WTC11 (cell line): ENCODE data around the gene SPEN. TPM values are rescaled to one million over a fixed set of nuclear protein-coding genes. Genes with fewer than 3 reads are reported as not detected.

Experiments
- ATAC-seq: fragments of 200-7000 bp; cut with Tn5 transposase; 2 replicates; pipeline ENCODE4 v1.10.0; 2021; ENCODE audit warnings: mild to moderate bottlenecking, moderate library complexity
- CTCF ChIA-PET: fragments of 300-600 bp; sonication (Branson Sonifier 250); formaldehyde crosslinking; loops from one replicate; lab custom pipeline; 2021; ENCODE audit warnings: antibody characterized with exemption; lab: Charles Lee
- POLR2A ChIA-PET: fragments of 350-600 bp; sonication (Branson Sonifier 250); formaldehyde crosslinking; loops from one replicate; lab custom pipeline; 2021; ENCODE audit warnings: antibody characterized with exemption; lab: Charles Lee
- DNase-seq: peaks from one replicate; pipeline ENCODE4 v3.0.0; 2021; ENCODE audit warnings: low spot score
- H3K27ac Mint-ChIP-seq: 2 replicates; pipeline ENCODE4 v1.8.0; 2021; ENCODE audit warnings: mixed read lengths
- H3K27me3 Mint-ChIP-seq: 2 replicates; pipeline ENCODE4 v1.8.0; 2021; ENCODE audit warnings: low read depth, mild to moderate bottlenecking, moderate library complexity, mixed read lengths
- H3K36me3 Mint-ChIP-seq: 2 replicates; pipeline ENCODE4 v1.8.0; 2021; ENCODE audit warnings: mixed read lengths
- H3K4me1 Mint-ChIP-seq: 2 replicates; pipeline ENCODE4 v1.8.0; 2022; ENCODE audit warnings: mixed read lengths
- H3K4me3 Mint-ChIP-seq: 2 replicates; pipeline ENCODE4 v1.8.0; 2021; ENCODE audit warnings: mild to moderate bottlenecking, moderate library complexity, mixed read lengths
- H3K9me3 Mint-ChIP-seq: 2 replicates; pipeline ENCODE4 v1.8.0; 2021; ENCODE audit warnings: mixed read lengths
- ATF2 ChIP-seq: sonication (generic); formaldehyde crosslinking; IDR thresholded peaks from 2 replicates; pipeline ENCODE4 v1.8.1; 2022; ENCODE audit warnings: low read depth, missing genetic modification reagents, borderline replicate concordance
- ERG ChIP-seq: fragments of 250-450 bp; sonication (Bioruptor Pico); IDR thresholded peaks from 2 replicates; pipeline ENCODE4 v1.8.0; 2021; ENCODE audit warnings: mild to moderate bottlenecking
- FOXJ3 ChIP-seq: sonication (generic); formaldehyde crosslinking; IDR thresholded peaks from 2 replicates; pipeline ENCODE4 v1.9.0; 2021; ENCODE audit warnings: missing genetic modification reagents, mild to moderate bottlenecking, borderline replicate concordance
- GABPB1 ChIP-seq: sonication (generic); formaldehyde crosslinking; IDR thresholded peaks from 2 replicates; pipeline ENCODE4 v1.8.1; 2023; ENCODE audit warnings: mild to moderate bottlenecking, missing genetic modification reagents
- IRF2 ChIP-seq: sonication (generic); formaldehyde crosslinking; IDR thresholded peaks from 2 replicates; pipeline ENCODE4 v1.8.0; 2022; ENCODE audit warnings: low read depth, missing genetic modification reagents, borderline replicate concordance
- JUN ChIP-seq: sonication (generic); formaldehyde crosslinking; IDR thresholded peaks from 2 replicates; pipeline ENCODE4 v1.8.0; 2023; ENCODE audit warnings: mild to moderate bottlenecking, missing genetic modification reagents
- KAT7 ChIP-seq: sonication (generic); formaldehyde crosslinking; IDR thresholded peaks from 2 replicates; pipeline ENCODE4 v1.8.1; 2023; ENCODE audit warnings: missing genetic modification reagents, mild to moderate bottlenecking, borderline replicate concordance
- MXD4 ChIP-seq: fragments of 250-450 bp; sonication (Bioruptor Pico); IDR thresholded peaks from 2 replicates; pipeline ENCODE4 v1.8.0; 2021; ENCODE audit warnings: mild to moderate bottlenecking, moderate library complexity, borderline replicate concordance
- NFE2L1 ChIP-seq: sonication (generic); formaldehyde crosslinking; IDR thresholded peaks from 2 replicates; pipeline ENCODE4 v1.8.1; 2023; ENCODE audit warnings: missing genetic modification reagents
- SMAD3 ChIP-seq: sonication (generic); formaldehyde crosslinking; IDR thresholded peaks from 2 replicates; pipeline ENCODE4 v1.8.0; 2022; ENCODE audit warnings: missing genetic modification reagents, mild to moderate bottlenecking, borderline replicate concordance
- SP1 ChIP-seq: sonication (generic); formaldehyde crosslinking; conservative IDR thresholded peaks from 2 replicates; pipeline ENCODE4 v1.8.1; 2022; ENCODE audit warnings: missing genetic modification reagents
- TEAD1 ChIP-seq: sonication (generic); formaldehyde crosslinking; IDR thresholded peaks from 2 replicates; pipeline ENCODE4 v1.8.0; 2022; ENCODE audit warnings: mild to moderate bottlenecking, missing genetic modification reagents
- ZNF263 ChIP-seq: sonication (generic); formaldehyde crosslinking; IDR thresholded peaks from 2 replicates; pipeline ENCODE4 v1.8.1; 2022; ENCODE audit warnings: low read depth, mild to moderate bottlenecking, moderate library complexity, missing genetic modification reagents
- ZNF396 ChIP-seq: fragments of 250-450 bp; sonication (Bioruptor Pico); IDR thresholded peaks from 2 replicates; pipeline ENCODE4 v1.8.0; 2021; ENCODE audit warnings: mild to moderate bottlenecking, moderate library complexity, borderline replicate concordance
- ZNF423 ChIP-seq: fragments of 250-450 bp; sonication (Bioruptor Pico); IDR thresholded peaks from 2 replicates; pipeline ENCODE4 v2.1.2; 2022; ENCODE audit warnings: mild to moderate bottlenecking, moderate library complexity
- total RNA-seq: library from RNA; stranded (reverse); gene quantifications from 3 replicates; pipeline ENCODE4 v1.2.3, GENCODE V29; 2021
- TF ChIP-seq, protein P1 (sequence below): sonication (generic); formaldehyde crosslinking; conservative IDR thresholded peaks from 2 replicates; pipeline ENCODE4 v1.8.1; 2023; ENCODE audit warnings: mild to moderate bottlenecking, low read depth, missing genetic modification reagents, moderate library complexity
- TF ChIP-seq, protein P2 (sequence below): sonication (generic); formaldehyde crosslinking; IDR thresholded peaks from 2 replicates; pipeline ENCODE4 v1.8.1; 2023; ENCODE audit warnings: mild to moderate bottlenecking, moderate library complexity, missing genetic modification reagents
- TF ChIP-seq, protein P3 (sequence below): fragments of 250-450 bp; sonication (Bioruptor Pico); IDR thresholded peaks from 2 replicates; pipeline ENCODE4 v1.9.0; 2021; ENCODE audit warnings: moderate library complexity, mild to moderate bottlenecking, inconsistent platforms, borderline replicate concordance
- TF ChIP-seq, protein P4 (sequence below): sonication (generic); formaldehyde crosslinking; IDR thresholded peaks from 2 replicates; pipeline ENCODE4 v1.8.1; 2022; ENCODE audit warnings: missing genetic modification reagents, borderline replicate concordance
- TF ChIP-seq, protein P5 (sequence below): fragments of 250-450 bp; sonication (Bioruptor Pico); IDR thresholded peaks from 2 replicates; pipeline ENCODE4 v1.9.0; 2021; ENCODE audit warnings: mild to moderate bottlenecking

Gene SPEN
- total RNA-seq, 1 experiment from 2014 or later = 48.8 TPM

GRCh38 chr1:15932612-15933011 lies 85.1 kb downstream of the SPEN start:
- Mint-ChIP-seq H3K27ac (no peak overlapping the region), H3K9me3 (no peaks in the 10 kb centered on the region), H3K4me3 (no peak overlapping the region), H3K36me3 (peaks cover 81% of the 10 kb centered on the region), H3K27me3 (no peaks in the 10 kb centered on the region), H3K4me1 (peaks cover 4% of the 10 kb centered on the region)
- DNase-seq (no peak), ATAC-seq (no peak)
- TF ChIP-seq, protein P1, sequence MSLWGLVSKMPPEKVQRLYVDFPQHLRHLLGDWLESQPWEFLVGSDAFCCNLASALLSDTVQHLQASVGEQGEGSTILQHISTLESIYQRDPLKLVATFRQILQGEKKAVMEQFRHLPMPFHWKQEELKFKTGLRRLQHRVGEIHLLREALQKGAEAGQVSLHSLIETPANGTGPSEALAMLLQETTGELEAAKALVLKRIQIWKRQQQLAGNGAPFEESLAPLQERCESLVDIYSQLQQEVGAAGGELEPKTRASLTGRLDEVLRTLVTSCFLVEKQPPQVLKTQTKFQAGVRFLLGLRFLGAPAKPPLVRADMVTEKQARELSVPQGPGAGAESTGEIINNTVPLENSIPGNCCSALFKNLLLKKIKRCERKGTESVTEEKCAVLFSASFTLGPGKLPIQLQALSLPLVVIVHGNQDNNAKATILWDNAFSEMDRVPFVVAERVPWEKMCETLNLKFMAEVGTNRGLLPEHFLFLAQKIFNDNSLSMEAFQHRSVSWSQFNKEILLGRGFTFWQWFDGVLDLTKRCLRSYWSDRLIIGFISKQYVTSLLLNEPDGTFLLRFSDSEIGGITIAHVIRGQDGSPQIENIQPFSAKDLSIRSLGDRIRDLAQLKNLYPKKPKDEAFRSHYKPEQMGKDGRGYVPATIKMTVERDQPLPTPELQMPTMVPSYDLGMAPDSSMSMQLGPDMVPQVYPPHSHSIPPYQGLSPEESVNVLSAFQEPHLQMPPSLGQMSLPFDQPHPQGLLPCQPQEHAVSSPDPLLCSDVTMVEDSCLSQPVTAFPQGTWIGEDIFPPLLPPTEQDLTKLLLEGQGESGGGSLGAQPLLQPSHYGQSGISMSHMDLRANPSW (CRISPR knock-in tag) = no peak
- TF ChIP-seq MXD4 (CRISPR knock-in tag) (no peak), SMAD3 (CRISPR knock-in tag) (no peak), ZNF423 (CRISPR knock-in tag) (no peak), SP1 (CRISPR knock-in tag) (no peak), GABPB1 (CRISPR knock-in tag) (no peak), ZNF263 (CRISPR knock-in tag) (no peak), ERG (CRISPR knock-in tag) (no peak), TEAD1 (CRISPR knock-in tag) (no peak), ZNF396 (CRISPR knock-in tag) (no peak), ATF2 (CRISPR knock-in tag) (no peak), FOXJ3 (CRISPR knock-in tag) (no peak), JUN (CRISPR knock-in tag) (no peak), IRF2 (CRISPR knock-in tag) (no peak), KAT7 (CRISPR knock-in tag) (no peak), NFE2L1 (no peak)
- TF ChIP-seq, protein P2, sequence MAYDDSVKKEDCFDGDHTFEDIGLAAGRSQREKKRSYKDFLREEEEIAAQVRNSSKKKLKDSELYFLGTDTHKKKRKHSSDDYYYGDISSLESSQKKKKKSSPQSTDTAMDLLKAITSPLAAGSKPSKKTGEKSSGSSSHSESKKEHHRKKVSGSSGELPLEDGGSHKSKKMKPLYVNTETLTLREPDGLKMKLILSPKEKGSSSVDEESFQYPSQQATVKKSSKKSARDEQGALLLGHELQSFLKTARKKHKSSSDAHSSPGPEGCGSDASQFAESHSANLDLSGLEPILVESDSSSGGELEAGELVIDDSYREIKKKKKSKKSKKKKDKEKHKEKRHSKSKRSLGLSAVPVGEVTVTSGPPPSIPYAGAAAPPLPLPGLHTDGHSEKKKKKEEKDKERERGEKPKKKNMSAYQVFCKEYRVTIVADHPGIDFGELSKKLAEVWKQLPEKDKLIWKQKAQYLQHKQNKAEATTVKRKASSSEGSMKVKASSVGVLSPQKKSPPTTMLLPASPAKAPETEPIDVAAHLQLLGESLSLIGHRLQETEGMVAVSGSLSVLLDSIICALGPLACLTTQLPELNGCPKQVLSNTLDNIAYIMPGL (CRISPR knock-in tag) = no peak
- TF ChIP-seq, protein P3, sequence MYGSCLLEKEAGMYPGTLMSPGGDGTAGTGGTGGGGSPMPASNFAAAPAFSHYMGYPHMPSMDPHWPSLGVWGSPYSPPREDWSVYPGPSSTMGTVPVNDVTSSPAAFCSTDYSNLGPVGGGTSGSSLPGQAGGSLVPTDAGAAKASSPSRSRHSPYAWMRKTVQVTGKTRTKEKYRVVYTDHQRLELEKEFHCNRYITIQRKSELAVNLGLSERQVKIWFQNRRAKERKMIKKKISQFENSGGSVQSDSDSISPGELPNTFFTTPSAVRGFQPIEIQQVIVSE (CRISPR knock-in tag) = no peak
- TF ChIP-seq, protein P4, sequence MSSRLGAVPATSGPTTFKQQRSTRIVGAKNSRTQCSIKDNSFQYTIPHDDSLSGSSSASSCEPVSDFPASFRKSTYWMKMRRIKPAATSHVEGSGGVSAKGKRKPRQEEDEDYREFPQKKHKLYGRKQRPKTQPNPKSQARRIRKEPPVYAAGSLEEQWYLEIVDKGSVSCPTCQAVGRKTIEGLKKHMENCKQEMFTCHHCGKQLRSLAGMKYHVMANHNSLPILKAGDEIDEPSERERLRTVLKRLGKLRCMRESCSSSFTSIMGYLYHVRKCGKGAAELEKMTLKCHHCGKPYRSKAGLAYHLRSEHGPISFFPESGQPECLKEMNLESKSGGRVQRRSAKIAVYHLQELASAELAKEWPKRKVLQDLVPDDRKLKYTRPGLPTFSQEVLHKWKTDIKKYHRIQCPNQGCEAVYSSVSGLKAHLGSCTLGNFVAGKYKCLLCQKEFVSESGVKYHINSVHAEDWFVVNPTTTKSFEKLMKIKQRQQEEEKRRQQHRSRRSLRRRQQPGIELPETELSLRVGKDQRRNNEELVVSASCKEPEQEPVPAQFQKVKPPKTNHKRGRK (CRISPR knock-in tag) = no peak
- TF ChIP-seq, protein P5, sequence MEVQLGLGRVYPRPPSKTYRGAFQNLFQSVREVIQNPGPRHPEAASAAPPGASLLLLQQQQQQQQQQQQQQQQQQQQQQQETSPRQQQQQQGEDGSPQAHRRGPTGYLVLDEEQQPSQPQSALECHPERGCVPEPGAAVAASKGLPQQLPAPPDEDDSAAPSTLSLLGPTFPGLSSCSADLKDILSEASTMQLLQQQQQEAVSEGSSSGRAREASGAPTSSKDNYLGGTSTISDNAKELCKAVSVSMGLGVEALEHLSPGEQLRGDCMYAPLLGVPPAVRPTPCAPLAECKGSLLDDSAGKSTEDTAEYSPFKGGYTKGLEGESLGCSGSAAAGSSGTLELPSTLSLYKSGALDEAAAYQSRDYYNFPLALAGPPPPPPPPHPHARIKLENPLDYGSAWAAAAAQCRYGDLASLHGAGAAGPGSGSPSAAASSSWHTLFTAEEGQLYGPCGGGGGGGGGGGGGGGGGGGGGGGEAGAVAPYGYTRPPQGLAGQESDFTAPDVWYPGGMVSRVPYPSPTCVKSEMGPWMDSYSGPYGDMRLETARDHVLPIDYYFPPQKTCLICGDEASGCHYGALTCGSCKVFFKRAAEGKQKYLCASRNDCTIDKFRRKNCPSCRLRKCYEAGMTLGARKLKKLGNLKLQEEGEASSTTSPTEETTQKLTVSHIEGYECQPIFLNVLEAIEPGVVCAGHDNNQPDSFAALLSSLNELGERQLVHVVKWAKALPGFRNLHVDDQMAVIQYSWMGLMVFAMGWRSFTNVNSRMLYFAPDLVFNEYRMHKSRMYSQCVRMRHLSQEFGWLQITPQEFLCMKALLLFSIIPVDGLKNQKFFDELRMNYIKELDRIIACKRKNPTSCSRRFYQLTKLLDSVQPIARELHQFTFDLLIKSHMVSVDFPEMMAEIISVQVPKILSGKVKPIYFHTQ (CRISPR knock-in tag) = no peak
- POLR2A ChIA-PET = interaction anchor here (0.5 kb wide), 1 partner anchor 144 kb away, joined by 9 read pairs; no protein-coding TSS in a partner anchor
- CTCF ChIA-PET = interaction anchor here (1.4 kb wide), 2 partner anchors 56 to 141 kb away, joined by 3 to 4 read pairs; no protein-coding TSS in a partner anchor
